ENCODE results near the gene TUFM. TPM values are rescaled to one million over a fixed set of nuclear protein-coding genes. Genes with fewer than 3 reads are reported as not detected.

The TUFM gene
- total RNA-seq, 1 donor from 2014 or later: 189 TPM

DNA sequence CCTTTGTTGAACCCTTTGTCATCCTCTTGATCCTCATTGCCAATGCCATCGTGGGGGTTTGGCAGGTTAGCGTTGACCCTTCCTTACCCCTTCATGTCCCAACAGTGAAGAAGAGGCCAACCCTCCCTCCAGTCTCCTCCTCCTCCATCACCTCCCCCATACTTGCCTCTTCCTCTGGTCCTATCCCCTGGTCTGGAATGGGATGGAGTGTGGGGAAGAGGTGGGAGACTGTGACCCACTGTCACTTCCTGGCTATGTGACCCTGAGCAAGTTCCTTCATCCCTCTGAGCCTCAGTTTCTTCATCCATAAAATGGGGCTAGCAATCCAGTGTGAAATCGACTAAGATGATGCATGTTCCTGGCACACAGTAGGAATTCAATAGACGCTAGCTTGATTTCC is 34.8 kb upstream of the TUFM start:
- H3K9me3 Mint-ChIP-seq: no peaks in the 10 kb centered on the region
- H3K4me1 Mint-ChIP-seq: peaks cover 14% of the 10 kb centered on the region
- H3K4me3 Mint-ChIP-seq: peak overlapping the region; percentile 51
- ChIA-PET POLR2A (interaction anchor here (0.5 to 2.8 kb wide), 3 partner anchors 17 to 1992 kb away, joined by 5 to 22 read pairs (median 20); partner anchors contain the start of gene SH2B1), CTCF (no interaction called here)
- intact Hi-C loops (cut with micrococcal nuclease): no loop called here
- ATAC-seq (ENCODE audit: low read depth) (no peak), DNase-seq (no peak)
- H3K27ac Mint-ChIP-seq: no peak overlapping the region
- H3K27me3 Mint-ChIP-seq: peaks cover 5% of the 10 kb centered on the region
- no peak for TF ChIP-seq CTCF (IDR thresholded peaks at IDR 0.05)
- no peaks in the 10 kb centered on the region for H3K36me3 Mint-ChIP-seq (ENCODE audit: low read depth)

- CTCF ChIA-PET: interaction anchor here (1.4 to 2.7 kb wide), 2 partner anchors 26 to 65 kb away, joined by 3 to 12 read pairs; no protein-coding TSS in a partner anchor
- DNase-seq: no peak
- no peak for TF ChIP-seq CTCF (IDR thresholded peaks at IDR 0.05)
These were observed 34.4 kb upstream of the TUFM start for GRCh38 chr16:28880589-28880915.

GRCh38 chr16:28879841-28880588 is 33.9 kb upstream of the TUFM start:
- ChIA-PET POLR2A (interaction anchor here (0.5 to 2.8 kb wide), 9 partner anchors 9 to 62 kb away, joined by 3 to 22 read pairs (median 7); partner anchors contain the start of genes ATXN2L, CD19, SH2B1 and TUFM), CTCF (interaction anchor here (1.0 to 2.7 kb wide), 3 partner anchors 27 to 65 kb away, joined by 3 to 12 read pairs (median 3); no protein-coding TSS in a partner anchor)
- Mint-ChIP-seq H3K9me3 (no peaks in the 10 kb centered on the region), H3K36me3 (ENCODE audit: low read depth) (peaks cover under 1% of the 10 kb centered on the region), H3K4me1 (peaks cover 14% of the 10 kb centered on the region), H3K4me3 (peak overlapping the region; percentile 89), H3K27ac (peak overlapping the region; percentile 59), H3K27me3 (peaks cover 5% of the 10 kb centered on the region)
- no peak for TF ChIP-seq CTCF (IDR thresholded peaks at IDR 0.05)
- intact Hi-C loops (cut with micrococcal nuclease): loop anchor here (1.0 to 2.0 kb wide), 3 partner anchors 17 to 65 kb away; partner anchors contain the start of genes RABEP2 and SH2B1
- DNase-seq: peak; percentile 71
- ATAC-seq (ENCODE audit: low read depth): peak; percentile 98

More at GRCh38 chr16:28880589-28880915, 34.4 kb upstream of the TUFM start:
- H3K36me3 Mint-ChIP-seq (ENCODE audit: low read depth): no peaks in the 10 kb centered on the region
- peak overlapping the region; percentile 51 for H3K4me3 Mint-ChIP-seq
- intact Hi-C loops (cut with micrococcal nuclease): no loop called here
- H3K9me3 Mint-ChIP-seq: no peaks in the 10 kb centered on the region
- H3K27ac Mint-ChIP-seq: no peak overlapping the region
- POLR2A ChIA-PET: interaction anchor here (0.5 to 2.8 kb wide), 5 partner anchors 10 to 1993 kb away, joined by 5 to 22 read pairs (median 18); partner anchors contain the start of genes CD19 and SH2B1
- peaks cover 5% of the 10 kb centered on the region for H3K27me3 Mint-ChIP-seq
- no peak for ATAC-seq (ENCODE audit: low read depth)
- H3K4me1 Mint-ChIP-seq: peaks cover 14% of the 10 kb centered on the region

GRCh38 chr16:28879261-28879840 is 33.2 kb upstream of the TUFM start:
- peaks cover 1% of the 10 kb centered on the region for H3K36me3 Mint-ChIP-seq (ENCODE audit: low read depth)
- H3K4me1 Mint-ChIP-seq: peaks cover 14% of the 10 kb centered on the region
- H3K9me3 Mint-ChIP-seq: no peaks in the 10 kb centered on the region
- DNase-seq: no peak
- H3K27ac Mint-ChIP-seq: peak overlapping the region; percentile 59
- peak; percentile 45 for ATAC-seq (ENCODE audit: low read depth)
- CTCF ChIA-PET: interaction anchor here (1.0 to 2.7 kb wide), 3 partner anchors 27 to 66 kb away, joined by 3 to 12 read pairs (median 3); no protein-coding TSS in a partner anchor
- TF ChIP-seq CTCF (IDR thresholded peaks at IDR 0.05): no peak
- peak overlapping the region; percentile 89 for H3K4me3 Mint-ChIP-seq
- peaks cover 5% of the 10 kb centered on the region for H3K27me3 Mint-ChIP-seq
- intact Hi-C loops (cut with micrococcal nuclease): loop anchor here (1.0 to 2.0 kb wide), 3 partner anchors 17 to 66 kb away; partner anchors contain the start of genes RABEP2 and SH2B1
- POLR2A ChIA-PET: interaction anchor here (0.5 to 2.8 kb wide), 10 partner anchors 9 to 63 kb away, joined by 3 to 22 read pairs (median 6); partner anchors contain the start of genes ATXN2L, CD19, SH2B1 and TUFM
